Endometrial microvascular endothelial cells (primary cell): ENCODE measurements around the gene FAM149A. TPM values are rescaled to one million over a fixed set of nuclear protein-coding genes. Genes with fewer than 3 reads are reported as not detected.

Source experiments
- in situ Hi-C: cut with HindIII; loops from 2 replicates; pipeline ENCODE4 v1.10.0; 2017; ENCODE audit warnings: low sequenced_read_pairs, low pct_unique_long_range_greater_than_20kb; ENCODE audit errors: inconsistent ontology term
- total RNA-seq: library from RNA; depleted of rRNA; stranded (reverse); fragments of >200 nt; gene quantifications from one replicate; pipeline ENCODE4 v1.2.3, GENCODE V29; 2015; ENCODE audit errors: inconsistent ontology term

Gene FAM149A
- total RNA-seq: not detected

GRCh38 chr4:186104114-186104889 is at the start of gene FAM149A:
FAM149A (plus strand) TSS chr4:186104704.
- in situ Hi-C loops: no loop called here

- in situ Hi-C loops: no loop called here
Observed at GRCh38 chr4:186058253-186058979, 46.1 kb upstream of the FAM149A start.

GRCh38 chr4:186058980-186059316 is 45.6 kb upstream of the FAM149A start:
- in situ Hi-C loops: no loop called here

GRCh38 chr4:186061921-186062320 is 42.6 kb upstream of the FAM149A start:
- in situ Hi-C loops: no loop called here

- in situ Hi-C loops: no loop called here
Observed at GRCh38 chr4:186067757-186068385, 36.6 kb upstream of the FAM149A start.

GRCh38 chr4:186068581-186069348 is 35.7 kb upstream of the FAM149A start, which contains the start of gene TLR3:
TLR3 (plus strand) TSS chr4:186069156; CDS start chr4:186076620, 7,464 bp downstream.
- in situ Hi-C loops: no loop called here

GRCh38 chr4:186069729-186070128 is 34.8 kb upstream of the FAM149A start:
- in situ Hi-C loops: no loop called here

- in situ Hi-C loops: no loop called here
Observed at GRCh38 chr4:186072516-186072915, 32.0 kb upstream of the FAM149A start.

- in situ Hi-C loops: no loop called here
Observed at GRCh38 chr4:186074189-186074588, 30.3 kb upstream of the FAM149A start.

GRCh38 chr4:186078981-186079638 is 25.4 kb upstream of the FAM149A start:
- in situ Hi-C loops: no loop called here

GRCh38 chr4:186079694-186080093 is 24.8 kb upstream of the FAM149A start:
- in situ Hi-C loops: no loop called here

GRCh38 chr4:186081202-186081807 is 23.2 kb upstream of the FAM149A start:
- in situ Hi-C loops: no loop called here

GRCh38 chr4:186082221-186082620 is 22.3 kb upstream of the FAM149A start:
- in situ Hi-C loops: no loop called here

- in situ Hi-C loops: no loop called here
Observed at GRCh38 chr4:186088523-186088922, 16.0 kb upstream of the FAM149A start.

GRCh38 chr4:186092296-186092695 is 12.2 kb upstream of the FAM149A start:
- in situ Hi-C loops: no loop called here

- in situ Hi-C loops: no loop called here
Observed at GRCh38 chr4:186095406-186095805, 9.1 kb upstream of the FAM149A start.

- in situ Hi-C loops: no loop called here
Observed at GRCh38 chr4:186096681-186097165, 7.8 kb upstream of the FAM149A start.

- in situ Hi-C loops: no loop called here
Observed at GRCh38 chr4:186097386-186097785, 7.1 kb upstream of the FAM149A start.
